ENCODE data around the gene TBCA.

TBCA gene

GRCh38 chr5:77642738-77643653, 133.1 kb downstream of the TBCA start:
- Histone ChIP-seq H2AFZ (ENCODE audit: low read depth, low read length) (no peak overlapping the region), H3K4me1 (ENCODE audit: insufficient read depth, low read length) (peaks cover 14% of the 10 kb centered on the region), H3K27me3 (ENCODE audit: insufficient read depth, low read length) (peaks cover 95% of the 10 kb centered on the region), H3K36me3 (ENCODE audit: insufficient read depth, low read length) (no peaks in the 10 kb centered on the region), H3K9me3 (ENCODE audit: low read length) (no peaks in the 10 kb centered on the region), H3K4me3 (ENCODE audit: low read length) (no peak overlapping the region)

- H3K36me3 ChIP-seq (ENCODE audit: insufficient read depth, low read length) = no peaks in the 10 kb centered on the region
- no peaks in the 10 kb centered on the region for H3K9me3 ChIP-seq (ENCODE audit: low read length)
- H3K4me3 ChIP-seq (ENCODE audit: low read length) = no peak overlapping the region
- H3K4me1 ChIP-seq (ENCODE audit: insufficient read depth, low read length) = peaks cover 14% of the 10 kb centered on the region
- H3K27me3 ChIP-seq (ENCODE audit: insufficient read depth, low read length) = peaks cover 96% of the 10 kb centered on the region
- H2AFZ ChIP-seq (ENCODE audit: low read depth, low read length) = no peak overlapping the region
These were observed 134.0 kb downstream of the TBCA start for GRCh38 chr5:77641963-77642737.

- Histone ChIP-seq H3K36me3 (ENCODE audit: insufficient read depth, low read length) (no peaks in the 10 kb centered on the region), H3K4me1 (ENCODE audit: insufficient read depth, low read length) (peaks cover 14% of the 10 kb centered on the region), H3K9me3 (ENCODE audit: low read length) (no peaks in the 10 kb centered on the region)
These were observed 134.7 kb downstream of the TBCA start for GRCh38 chr5:77641397-77641943.

More at GRCh38 chr5:77641397-77641943, 134.7 kb downstream of the TBCA start:
- Histone ChIP-seq H3K4me3 (ENCODE audit: low read length) (no peak overlapping the region), H2AFZ (ENCODE audit: low read depth, low read length) (no peak overlapping the region), H3K27me3 (ENCODE audit: insufficient read depth, low read length) (peaks cover 96% of the 10 kb centered on the region)
